Muscle layer of duodenum (tissue), 2 donors: ENCODE results near the gene CNDP2.
A peak's percentile ranks its signal among the peaks of the same experiment; 100 is the strongest.

Experiments
- H3K27ac ChIP-seq: one replicate; pipeline ENCODE4 v1.7.0; 2013; ENCODE audit warnings: mild to moderate bottlenecking, low read length
- H3K27me3 ChIP-seq: one replicate; pipeline ENCODE4 v1.7.0; 2013; ENCODE audit warnings: low read depth, mild to moderate bottlenecking, control low read depth, low read length
- H3K36me3 ChIP-seq, 2 donors: one replicate each; pipeline ENCODE4 v1.7.0; 2013; ENCODE audit warnings: low read length in 2 of 2, control low read depth in 1 of 2, mild to moderate bottlenecking in 1 of 2; ENCODE audit not compliant: insufficient read depth in 2 of 2, control insufficient read depth in 1 of 2
- H3K4me1 ChIP-seq, 2 donors: one replicate each; pipeline ENCODE4 v1.7.0; 2013; ENCODE audit warnings: low read length in 2 of 2, mild to moderate bottlenecking in 2 of 2, control low read depth in 1 of 2, moderate library complexity in 1 of 2; ENCODE audit not compliant: insufficient read depth in 2 of 2, control insufficient read depth in 1 of 2
- H3K4me3 ChIP-seq, 2 donors: one replicate each; pipeline ENCODE4 v1.7.0; 2013; ENCODE audit warnings: low read length in 2 of 2, low read depth in 1 of 2, mild to moderate bottlenecking in 1 of 2
- H3K9me3 ChIP-seq, 2 donors: one replicate each; pipeline ENCODE4 v1.7.0; 2013; ENCODE audit warnings: low read length in 2 of 2, control low read depth in 1 of 2, mild to moderate bottlenecking in 1 of 2; ENCODE audit not compliant: control insufficient read depth in 1 of 2
- donor health status: healthy.

The CNDP2 gene

DNA sequence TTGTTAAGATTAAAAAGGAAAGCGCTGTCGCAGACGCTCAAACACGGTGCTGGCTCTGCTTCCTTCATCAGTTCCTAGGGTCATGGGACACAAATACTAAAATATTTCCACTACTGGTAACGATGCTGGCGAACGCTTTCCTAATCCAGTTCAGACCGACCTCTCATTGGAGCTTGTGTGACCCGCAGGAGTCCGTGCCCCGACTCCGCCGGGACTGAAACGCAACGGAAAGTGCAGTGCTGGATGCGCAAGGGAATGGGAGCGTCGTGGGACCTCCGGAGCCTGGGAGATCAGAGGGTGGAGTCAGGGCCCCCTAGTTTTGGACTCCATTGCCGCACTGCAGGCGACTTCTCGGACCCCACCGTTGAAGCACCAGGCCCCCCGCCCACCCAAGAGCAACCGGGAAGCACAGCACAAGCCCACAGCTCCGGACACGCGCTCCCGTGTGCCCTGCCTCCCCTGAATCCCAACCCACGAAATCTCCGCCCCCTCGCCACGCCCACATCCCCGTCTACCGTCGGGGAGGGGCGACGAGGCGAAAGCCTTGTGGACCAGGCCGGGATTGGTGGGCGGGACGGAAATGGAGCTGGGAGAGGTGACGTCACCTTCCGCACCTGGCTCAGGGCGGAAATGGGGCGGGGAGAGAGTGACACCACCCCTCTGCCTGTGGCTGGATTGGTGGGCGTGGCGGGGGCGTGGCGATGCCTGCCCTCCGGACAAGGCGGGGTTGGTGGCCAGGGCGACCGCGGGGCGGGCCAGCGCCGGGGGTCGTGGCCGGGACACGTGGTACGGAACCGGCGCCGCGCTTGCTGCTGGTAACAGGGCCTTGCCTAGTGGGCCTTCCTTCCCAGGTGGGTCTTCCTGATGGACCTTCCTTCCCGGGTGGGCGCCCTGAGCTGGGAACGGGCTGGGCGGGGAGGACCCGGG, at the start of gene CNDP2:
Gene CNDP2, plus strand, starts transcription at position 783 of the 927 bp plus-strand sequence. CDS start 3,611 bp downstream, outside the sequence.
- Histone ChIP-seq H3K4me3 (peak within 1 kb of the TSS; percentile 89 to 90), H3K27me3 (no peaks in the 10 kb centered on the region), H3K9me3 (no peaks in the 10 kb centered on the region), H3K27ac (peak within 1 kb of the TSS; percentile 90), H3K4me1 (peaks cover 17 to 19% of the 10 kb centered on the region in 2 donors), H3K36me3 (peaks cover under 1 to 5% of the 10 kb centered on the region in 2 donors)

DNA sequence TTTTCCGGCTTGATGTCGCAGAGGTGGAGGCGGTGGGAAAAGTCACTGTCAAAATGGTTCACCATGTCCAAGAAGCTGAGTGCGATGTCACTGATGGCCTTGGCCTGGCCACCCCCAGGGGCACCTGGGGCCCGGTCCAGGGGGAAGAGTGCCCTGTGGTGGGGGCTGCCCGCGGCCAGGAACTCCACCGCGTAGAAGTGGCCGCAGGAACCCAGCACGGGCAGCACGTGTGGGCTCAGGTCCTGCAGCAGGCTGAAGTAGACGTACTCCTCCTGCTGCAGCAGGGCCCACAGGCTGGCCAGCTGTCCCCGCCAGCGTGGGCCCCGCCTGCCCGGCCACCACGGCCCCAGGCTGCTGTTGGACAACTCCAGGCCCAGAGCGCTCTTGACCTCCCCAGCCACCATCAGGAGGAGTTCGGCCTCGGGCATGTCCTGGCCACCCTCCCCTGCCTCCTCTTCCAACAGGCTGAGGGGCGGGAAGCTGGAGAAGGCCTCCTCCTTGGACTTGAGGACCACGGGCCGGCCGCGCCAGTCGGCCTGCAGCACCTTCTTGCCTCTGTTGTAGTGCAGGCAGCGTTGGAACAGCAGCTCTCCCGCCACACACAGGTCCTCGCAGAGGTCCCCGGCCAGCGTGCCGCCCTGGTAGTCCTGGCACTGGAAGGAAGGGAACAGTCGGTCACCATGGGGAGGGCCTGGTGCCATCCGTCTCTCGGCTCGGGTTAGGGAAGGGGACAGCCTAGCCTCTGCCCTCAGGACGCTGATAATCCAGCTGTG, 49.3 kb upstream of the CNDP2 start:
- Histone ChIP-seq H3K4me1 (peaks cover 0 to 4% of the 10 kb centered on the region in 2 donors), H3K9me3 (no peaks in the 10 kb centered on the region), H3K4me3 (no peak overlapping the region), H3K36me3 (no peaks in the 10 kb centered on the region), H3K27me3 (no peaks in the 10 kb centered on the region), H3K27ac (no peak overlapping the region)

DNA sequence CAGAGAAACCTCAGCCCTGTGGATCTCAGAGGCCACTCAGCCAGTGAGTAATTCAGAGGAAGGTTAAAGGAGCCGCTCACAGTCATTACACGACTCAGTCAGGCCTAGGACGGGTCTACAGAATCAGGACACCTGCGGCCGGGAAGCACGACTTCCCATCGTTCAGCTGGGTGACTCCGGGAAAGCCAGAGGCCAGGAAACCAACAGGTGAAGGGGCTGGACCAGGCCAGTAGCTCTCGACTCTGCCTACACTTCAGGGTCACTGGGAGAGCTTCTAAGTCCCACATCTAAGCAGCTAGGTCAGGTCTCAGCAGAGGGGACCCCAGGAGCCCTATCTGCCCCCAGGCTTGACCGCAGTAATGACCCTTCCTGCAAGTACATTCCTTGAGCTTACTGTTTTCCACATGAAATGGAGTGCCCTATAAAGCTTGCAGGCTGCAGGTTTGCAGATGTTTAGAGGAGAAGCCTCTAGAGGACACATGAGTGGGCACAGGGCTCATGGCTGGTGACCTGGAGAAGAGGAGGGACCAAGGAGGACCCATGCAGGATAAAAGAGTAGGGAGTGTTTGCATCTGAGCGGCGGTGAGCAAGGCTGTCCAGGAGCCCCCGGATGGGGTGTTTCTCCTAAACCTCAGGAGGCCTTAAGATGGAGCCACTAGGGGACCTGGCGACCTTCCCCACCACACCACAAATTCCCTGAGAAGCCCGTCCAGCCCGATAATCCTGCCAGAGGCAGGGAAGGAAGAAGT, 48.6 kb upstream of the CNDP2 start:
- H3K9me3 ChIP-seq, result no peaks in the 10 kb centered on the region
- no peak overlapping the region for H3K4me3 ChIP-seq
- no peaks in the 10 kb centered on the region for H3K36me3 ChIP-seq
- no peaks in the 10 kb centered on the region for H3K27me3 ChIP-seq
- peaks cover 0 to 4% of the 10 kb centered on the region in 2 donors for H3K4me1 ChIP-seq
- no peak overlapping the region for H3K27ac ChIP-seq

DNA sequence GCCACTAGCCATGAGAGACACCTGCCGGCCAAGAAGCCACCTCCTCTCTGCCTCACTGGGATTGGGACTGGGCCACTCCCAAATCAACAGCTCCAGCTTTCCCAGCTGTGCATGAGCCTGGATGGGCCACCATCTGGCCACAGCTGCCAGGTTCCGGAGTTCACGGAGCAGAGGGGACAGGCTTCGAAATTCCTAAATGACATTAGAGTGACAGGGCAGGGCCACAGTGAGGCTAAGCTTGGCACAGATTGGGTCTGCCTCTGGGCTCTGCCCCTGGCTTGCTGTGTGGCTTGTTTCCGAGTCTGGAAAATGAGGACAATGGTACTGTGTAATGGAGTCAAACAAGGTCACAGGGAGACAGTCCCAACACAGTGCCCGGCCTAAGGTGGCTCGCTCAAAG, 45.5 kb upstream of the CNDP2 start:
- H3K4me3 ChIP-seq, result no peak overlapping the region
- peaks cover 8% of the 10 kb centered on the region for H3K27me3 ChIP-seq
- H3K9me3 ChIP-seq, result no peaks in the 10 kb centered on the region
- peaks cover 0 to 4% of the 10 kb centered on the region in 2 donors for H3K4me1 ChIP-seq
- no peak overlapping the region for H3K27ac ChIP-seq
- H3K36me3 ChIP-seq, result no peaks in the 10 kb centered on the region

DNA sequence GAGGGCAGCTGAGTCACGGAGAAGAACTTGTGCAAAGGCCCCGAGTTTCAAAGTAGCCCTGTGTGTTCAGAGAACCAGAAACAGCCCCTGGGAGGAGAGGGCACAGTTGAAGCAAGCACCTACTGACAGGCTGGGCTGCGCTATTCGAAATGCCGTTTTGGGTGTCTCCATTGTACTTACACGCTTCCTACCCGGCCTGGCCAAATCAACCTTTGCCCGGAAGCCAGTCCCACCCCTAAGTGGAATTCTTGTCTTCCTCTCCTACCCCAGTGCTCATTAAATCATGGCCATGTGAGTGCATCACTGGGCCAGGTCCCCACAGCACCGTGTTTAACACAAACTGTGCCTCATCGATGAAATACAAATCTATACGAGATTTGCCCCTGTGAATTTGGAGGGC, 45.0 kb upstream of the CNDP2 start:
- H3K4me1 ChIP-seq, result peaks cover 0 to 7% of the 10 kb centered on the region in 2 donors
- no peaks in the 10 kb centered on the region for H3K9me3 ChIP-seq
- H3K27ac ChIP-seq, result no peak overlapping the region
- no peak overlapping the region for H3K4me3 ChIP-seq
- no peaks in the 10 kb centered on the region for H3K36me3 ChIP-seq
- peaks cover 12% of the 10 kb centered on the region for H3K27me3 ChIP-seq

DNA sequence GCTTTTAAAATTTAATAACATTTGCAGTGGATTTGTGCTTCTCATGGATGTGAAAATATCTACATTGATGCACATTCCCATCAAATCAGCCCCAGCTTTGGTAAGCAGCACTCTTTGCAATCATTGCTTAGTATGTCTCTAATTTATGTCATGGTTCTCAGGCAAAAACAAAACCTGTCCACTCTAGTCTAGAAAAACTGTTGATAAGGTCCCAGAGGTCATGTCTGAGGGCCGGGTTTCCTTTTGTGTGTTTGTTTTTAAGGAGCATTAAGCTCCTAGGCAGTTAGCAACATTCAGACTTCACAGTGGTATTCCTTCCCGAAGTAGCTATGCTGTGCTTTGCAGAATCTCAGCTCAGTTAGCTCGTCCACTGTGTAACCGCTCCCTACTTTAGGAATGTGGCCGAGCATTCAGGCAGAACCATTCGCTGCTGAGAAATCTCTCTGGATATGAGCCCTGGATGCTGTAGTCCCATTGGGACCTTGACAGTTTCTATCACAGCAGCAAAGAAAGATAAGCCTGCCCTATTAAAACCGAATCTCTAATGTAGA, 43.1 kb upstream of the CNDP2 start:
- no peaks in the 10 kb centered on the region for H3K36me3 ChIP-seq
- no peak overlapping the region for H3K4me3 ChIP-seq
- H3K9me3 ChIP-seq, result no peaks in the 10 kb centered on the region
- H3K27ac ChIP-seq, result no peak overlapping the region
- H3K27me3 ChIP-seq, result peaks cover 21% of the 10 kb centered on the region
- peaks cover 0 to 24% of the 10 kb centered on the region in 2 donors for H3K4me1 ChIP-seq

DNA sequence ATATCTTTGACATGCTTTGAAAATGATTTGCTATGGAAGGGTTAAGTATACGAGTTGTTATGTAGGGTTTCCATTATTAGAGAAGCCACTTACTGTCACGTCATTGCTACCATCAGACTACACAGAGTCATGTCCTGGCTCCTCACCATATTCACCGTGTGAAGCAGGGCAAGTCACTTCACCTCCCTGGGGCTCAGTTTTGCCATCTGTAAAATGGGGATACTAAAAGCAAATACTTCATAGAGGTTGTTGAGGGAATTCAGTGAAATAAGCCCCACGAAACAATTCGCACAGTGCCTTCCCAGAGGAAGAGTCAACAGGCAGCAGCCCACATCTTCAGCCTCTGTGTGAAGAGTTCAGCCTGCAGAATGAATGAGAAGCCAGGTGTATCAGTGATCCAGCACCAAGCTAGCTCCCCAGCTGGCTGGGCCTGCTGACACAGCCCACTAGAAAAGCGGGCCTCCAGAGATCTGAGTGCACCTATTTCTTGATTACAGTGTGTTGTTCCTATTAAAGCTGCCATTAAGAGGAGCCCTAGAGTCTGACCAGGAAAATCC, 42.4 kb upstream of the CNDP2 start:
- H3K27me3 ChIP-seq, result peaks cover 26% of the 10 kb centered on the region
- peaks cover 0 to 24% of the 10 kb centered on the region in 2 donors for H3K4me1 ChIP-seq
- H3K4me3 ChIP-seq, result no peak overlapping the region
- H3K9me3 ChIP-seq, result no peaks in the 10 kb centered on the region
- H3K36me3 ChIP-seq, result no peaks in the 10 kb centered on the region
- H3K27ac ChIP-seq, result no peak overlapping the region

DNA sequence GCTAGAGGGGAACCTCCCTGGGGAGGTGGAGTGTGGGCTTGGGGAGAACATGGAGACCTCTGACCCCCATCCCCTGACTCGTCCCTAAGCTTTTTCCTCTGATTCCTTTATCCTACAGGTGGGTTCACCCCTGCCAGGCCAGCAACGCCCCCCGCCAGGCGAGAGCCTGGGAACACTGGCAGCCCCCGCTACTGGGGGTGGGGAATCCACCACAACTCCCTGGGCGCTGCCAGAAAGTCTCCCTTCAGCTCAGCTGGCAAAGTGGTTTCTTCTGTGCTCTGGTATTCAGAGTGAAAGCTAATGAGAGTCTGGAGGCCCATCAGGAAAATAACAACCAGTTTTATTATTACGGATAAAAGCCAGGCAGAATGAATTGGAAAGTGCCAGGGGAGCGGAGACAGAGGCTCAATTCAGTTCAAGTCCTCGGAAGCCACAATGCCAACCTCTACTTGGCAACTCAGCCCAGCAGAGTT, 41.8 kb upstream of the CNDP2 start:
- no peak overlapping the region for H3K27ac ChIP-seq
- peaks cover 26% of the 10 kb centered on the region for H3K27me3 ChIP-seq
- no peak overlapping the region for H3K4me3 ChIP-seq
- H3K9me3 ChIP-seq, result no peaks in the 10 kb centered on the region
- no peaks in the 10 kb centered on the region for H3K36me3 ChIP-seq
- H3K4me1 ChIP-seq, result peaks cover 0 to 24% of the 10 kb centered on the region in 2 donors

DNA sequence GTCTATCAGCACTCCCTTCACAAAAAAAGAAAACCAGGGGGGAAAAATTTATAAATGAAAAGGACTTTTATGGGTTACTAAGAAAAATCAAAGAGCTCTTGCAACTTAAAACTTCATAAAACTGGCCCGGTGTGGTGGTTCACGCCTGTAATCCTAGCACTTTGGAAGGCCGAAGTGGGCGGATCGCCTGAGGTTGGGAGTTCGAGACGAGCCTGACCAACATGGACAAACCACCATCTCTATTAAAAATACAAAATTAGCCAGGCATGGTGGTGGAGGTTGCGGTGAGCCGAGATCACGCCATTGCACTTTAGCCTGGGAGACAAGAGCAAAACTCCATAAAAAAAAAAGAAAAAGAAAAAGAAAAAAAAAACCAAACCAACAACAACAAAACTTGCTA, 40.8 kb upstream of the CNDP2 start:
- H3K27ac ChIP-seq, result no peak overlapping the region
- no peaks in the 10 kb centered on the region for H3K9me3 ChIP-seq
- H3K36me3 ChIP-seq, result no peaks in the 10 kb centered on the region
- H3K27me3 ChIP-seq, result peaks cover 26% of the 10 kb centered on the region
- H3K4me1 ChIP-seq, result peaks cover 0 to 20% of the 10 kb centered on the region in 2 donors
- H3K4me3 ChIP-seq, result no peak overlapping the region

DNA sequence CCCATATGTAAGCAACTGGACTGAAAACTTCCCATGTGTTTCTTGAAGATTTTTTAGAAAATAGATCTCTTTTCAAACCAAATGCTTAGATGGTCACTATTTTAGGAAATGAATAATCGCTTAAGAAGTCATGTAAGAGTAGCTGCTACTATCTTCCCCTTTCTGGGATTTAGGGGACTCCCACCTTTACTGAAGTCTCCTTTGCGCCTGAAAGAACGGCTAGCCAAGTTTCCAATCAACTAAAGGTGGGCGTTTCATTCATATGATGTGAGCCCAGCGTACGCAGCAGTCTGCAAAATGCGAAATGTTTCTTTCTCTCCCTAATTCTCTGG, 40.2 kb upstream of the CNDP2 start:
- H3K9me3 ChIP-seq, result no peaks in the 10 kb centered on the region
- no peak overlapping the region for H3K27ac ChIP-seq
- H3K4me1 ChIP-seq, result peaks cover 0 to 20% of the 10 kb centered on the region in 2 donors
- H3K4me3 ChIP-seq, result peak overlapping the region in 1 of 2 donors; percentile 65
- H3K36me3 ChIP-seq, result no peaks in the 10 kb centered on the region
- peaks cover 26% of the 10 kb centered on the region for H3K27me3 ChIP-seq
